ENCODE measurements around the gene EFNB2. TPM values are rescaled to one million over a fixed set of nuclear protein-coding genes. Genes with fewer than 3 reads are reported as not detected.

Gene EFNB2
- total RNA-seq, 1 experiment from 2014 or later = 2.2 TPM

- DNase-seq (ENCODE audit: extremely low read depth, low read depth) = no peak
Observed at GRCh38 chr13:106467427-106468122, 67.9 kb downstream of the EFNB2 start.

DNA sequence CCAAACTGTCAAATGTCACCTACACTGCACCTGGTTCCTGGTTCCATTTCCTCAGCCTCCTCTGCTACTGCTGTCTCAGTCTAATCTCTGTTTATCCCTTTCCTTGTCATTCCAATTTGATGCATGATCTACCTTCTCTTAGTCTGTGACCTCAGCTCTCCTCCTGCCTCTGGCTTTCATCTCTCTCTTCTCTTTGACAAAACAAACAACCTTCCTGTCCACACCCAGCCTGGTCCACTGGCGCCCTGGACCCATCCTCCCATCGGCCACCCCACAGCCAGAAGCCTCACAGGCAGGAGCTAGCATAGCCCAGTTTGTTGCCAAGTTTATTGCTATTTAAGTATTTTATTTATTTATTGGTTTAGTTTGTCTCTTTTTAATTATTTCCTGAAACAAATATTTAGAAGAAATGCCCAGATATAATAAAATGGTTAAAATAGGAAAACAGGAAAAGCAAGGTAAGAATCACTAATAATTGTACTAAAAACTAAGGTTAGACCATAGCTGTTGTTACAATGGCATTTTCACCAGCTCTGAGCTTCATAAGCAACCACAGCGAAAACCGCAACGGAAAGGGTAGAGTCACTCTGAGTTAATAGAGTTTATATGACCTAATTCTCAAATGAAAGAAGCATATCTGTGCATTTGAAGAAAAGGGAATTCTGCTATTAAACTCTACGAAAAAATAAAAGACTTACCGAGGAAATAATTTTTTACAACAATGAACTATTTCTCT lies 68.6 kb downstream of the EFNB2 start:
- no peak for DNase-seq (ENCODE audit: extremely low read depth, low read depth)

DNA sequence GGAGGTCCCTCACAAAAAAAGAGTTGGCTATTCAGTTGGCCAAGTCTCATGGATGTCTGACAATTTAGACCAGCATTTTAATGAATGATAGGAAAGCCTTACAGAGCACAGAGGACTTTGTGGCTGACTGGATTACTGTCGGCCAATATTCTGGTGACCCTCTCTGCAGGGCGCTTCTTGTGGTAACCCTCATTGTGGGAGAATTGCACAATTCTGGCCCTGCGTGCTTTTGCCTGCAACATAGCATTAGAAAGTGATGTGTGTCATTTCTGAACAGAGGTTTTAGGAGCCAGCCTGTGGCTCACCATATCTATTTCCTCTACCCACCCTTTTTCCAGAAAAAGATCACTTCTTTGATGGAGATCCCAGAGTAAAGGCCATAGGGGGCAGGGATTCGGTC lies 71.4 kb downstream of the EFNB2 start:
- DNase-seq (ENCODE audit: extremely low read depth, low read depth) = no peak

DNA sequence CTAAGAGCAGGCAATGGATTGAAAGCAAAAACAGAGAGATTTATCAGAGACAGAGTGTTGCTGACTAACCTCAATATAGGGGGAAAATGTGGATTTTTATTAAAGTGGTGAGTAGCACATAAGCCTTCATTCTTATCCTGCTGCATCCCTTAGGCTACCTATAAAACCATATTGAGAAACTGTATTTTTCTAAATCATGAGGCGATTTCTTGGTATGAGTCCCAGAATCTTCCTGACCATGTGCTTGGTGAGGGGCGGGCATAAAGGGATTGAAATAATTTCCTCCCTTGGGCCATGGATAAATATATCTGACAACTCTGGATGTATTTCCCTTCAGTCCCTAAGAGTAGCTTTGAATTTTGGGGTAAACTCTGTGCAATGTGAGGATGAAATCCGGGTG lies 72.8 kb downstream of the EFNB2 start:
- DNase-seq (ENCODE audit: extremely low read depth, low read depth) = no peak

GRCh38 chr13:106455777-106456176 lies 79.7 kb downstream of the EFNB2 start:
- DNase-seq (ENCODE audit: extremely low read depth, low read depth) = no peak

DNA sequence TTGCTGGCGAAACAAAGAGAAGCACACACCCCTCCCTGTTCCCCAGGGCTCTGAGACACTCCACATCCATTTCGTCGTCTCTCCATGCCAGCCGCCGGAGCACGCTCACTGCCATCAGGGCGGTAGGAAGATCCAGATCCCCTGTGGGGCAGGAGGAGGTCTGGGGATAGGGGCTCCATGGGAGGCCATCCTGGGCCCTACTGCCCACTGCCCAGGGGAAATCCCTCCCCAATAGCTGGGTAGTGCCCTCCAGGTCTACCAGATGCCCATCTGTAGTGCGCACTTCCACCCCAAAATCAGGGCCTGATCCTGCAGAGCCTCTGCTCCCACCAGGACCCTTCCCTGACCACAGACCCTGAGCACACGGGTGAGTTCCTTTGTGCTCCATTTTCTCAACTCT lies 80.3 kb downstream of the EFNB2 start:
- DNase-seq (ENCODE audit: extremely low read depth, low read depth) = no peak

- DNase-seq (ENCODE audit: extremely low read depth, low read depth) = no peak
Observed at GRCh38 chr13:106453101-106453500, 82.4 kb downstream of the EFNB2 start.

DNA sequence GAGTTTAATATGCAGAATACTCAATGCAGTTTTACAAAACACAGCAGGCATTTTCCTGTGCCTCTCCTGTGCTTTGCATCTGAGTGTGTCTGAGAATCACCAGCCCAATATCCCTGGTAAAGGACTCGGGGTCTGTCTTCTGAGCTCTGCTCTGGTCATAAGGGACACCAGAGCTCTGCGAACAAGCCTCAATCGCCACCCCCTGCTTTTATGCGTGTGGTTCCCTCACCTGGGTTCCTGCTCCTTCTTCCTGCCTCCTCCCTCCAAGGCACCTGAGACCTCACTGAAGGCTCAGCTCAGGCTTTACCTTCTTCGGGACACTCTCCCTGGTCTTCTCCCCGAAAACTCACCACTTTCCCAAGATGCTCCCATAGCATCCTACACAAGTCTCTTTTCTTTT lies 84.5 kb downstream of the EFNB2 start:
- no peak for DNase-seq (ENCODE audit: extremely low read depth, low read depth)

DNA sequence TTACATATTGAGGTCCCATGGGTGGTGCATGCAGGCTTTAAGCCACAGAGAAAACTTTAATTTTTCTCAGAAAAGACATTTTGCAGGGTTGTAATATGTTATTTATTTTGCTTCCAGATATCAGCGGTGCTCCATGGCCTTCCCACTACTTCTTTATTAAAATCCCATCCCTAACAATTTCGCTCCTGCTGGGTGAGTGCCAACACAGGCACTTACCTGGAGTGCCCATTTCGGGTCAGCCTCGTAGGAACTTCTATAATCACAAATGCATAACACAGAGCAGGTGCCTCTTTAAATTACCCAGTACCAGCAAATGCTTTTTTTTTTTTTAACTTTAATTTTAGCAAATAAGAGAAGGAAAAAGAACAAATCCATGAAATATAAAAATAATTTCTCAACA lies 86.4 kb downstream of the EFNB2 start:
- no peak for DNase-seq (ENCODE audit: extremely low read depth, low read depth)

GRCh38 chr13:106445996-106446395 lies 89.5 kb downstream of the EFNB2 start:
- DNase-seq (ENCODE audit: extremely low read depth, low read depth) = no peak

DNA sequence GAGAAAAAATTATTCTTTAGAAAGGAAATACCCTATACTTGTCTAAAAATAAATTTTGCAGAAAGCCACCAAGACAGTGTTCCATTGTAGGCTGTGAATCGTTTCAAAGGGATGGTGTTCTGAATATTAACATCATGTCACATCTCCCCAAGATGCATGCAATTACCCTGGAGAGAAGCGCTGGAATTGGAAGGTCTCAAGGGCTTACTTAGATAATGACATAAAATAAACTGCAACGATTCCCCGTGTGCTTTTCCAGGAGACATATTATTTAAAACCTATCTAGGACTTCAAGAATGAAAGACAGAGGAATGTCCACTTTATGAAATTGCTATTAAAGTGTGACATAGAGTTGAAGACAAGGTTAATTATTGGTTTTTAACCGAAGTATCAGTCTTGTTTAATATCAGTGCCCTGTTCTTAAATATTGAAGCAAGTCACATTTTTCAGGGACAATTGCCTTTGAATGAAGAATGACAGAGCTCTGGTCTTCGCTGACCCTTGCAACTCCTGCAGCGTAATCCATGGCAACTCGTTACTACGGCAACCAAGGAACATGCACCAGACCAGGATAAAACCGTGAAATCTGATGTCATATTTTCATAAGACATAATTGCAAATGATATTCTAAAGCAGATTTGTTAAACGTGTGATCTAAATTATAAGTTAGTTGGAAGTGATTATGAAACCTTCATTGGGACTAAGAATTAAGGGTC lies 91.7 kb downstream of the EFNB2 start:
- DNase-seq (ENCODE audit: extremely low read depth, low read depth) = no peak

DNA sequence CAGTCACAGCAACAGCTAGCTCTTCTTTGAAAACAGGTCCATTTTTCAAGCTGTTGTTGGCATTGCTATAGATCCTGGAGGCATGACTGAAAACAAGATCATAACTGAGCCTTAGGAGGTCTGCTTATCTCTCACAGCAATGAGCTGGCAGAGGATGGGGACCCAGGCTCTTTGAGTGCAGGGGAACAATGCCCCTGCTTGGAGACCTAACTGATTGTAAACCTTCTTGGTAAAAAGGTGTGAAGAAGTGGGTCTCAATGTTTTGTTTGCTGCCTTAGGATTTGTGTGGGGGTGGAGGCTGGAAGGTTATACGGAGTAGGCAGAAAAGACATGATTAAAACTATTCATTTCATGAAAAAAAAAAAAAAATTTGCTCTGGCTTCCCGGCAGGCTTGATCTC lies 94.6 kb downstream of the EFNB2 start:
- DNase-seq (ENCODE audit: extremely low read depth, low read depth) = no peak

Other genes with a start within 250 kb of the EFNB2 start
- 41.6 and 58.2 TPM in 2 replicates for gene ARGLU1, start 32.5 kb upstream of the EFNB2 start, total RNA-seq (2014; rRNA removed; shearing (Covaris generic))